ENCODE measurements around the gene PTPN11.

- TF ChIP-seq CTCF (IDR thresholded peaks at IDR 0.05; ENCODE audit: borderline replicate concordance, extremely low read depth, low read length, poor library complexity, severe bottlenecking), result no peak
- TF ChIP-seq EZH2 (IDR thresholded peaks at IDR 0.05; ENCODE audit: borderline replicate concordance, low read depth, low read length, severe bottlenecking), result no peak
These were observed 35.9 kb upstream of the PTPN11 start for GRCh38 chr12:112382866-112383265.

Data from DND-41 (cell line).